Measurements from ENCODE around the gene RSPH6A.
"Not testable (repeated sequence)": the region's sequence is repeated elsewhere in the genome, so short reads cannot be mapped to it uniquely, and the experiment has no call there.

Gene RSPH6A

GRCh38 chr19:45799541-45799940, 15.6 kb downstream of the RSPH6A start:
- not testable (repeated sequence) for DNase-seq

GRCh38 chr19:45798995-45799517, 16.1 kb downstream of the RSPH6A start:
- peak; percentile 63 for DNase-seq

GRCh38 chr19:45794627-45795026, 20.5 kb downstream of the RSPH6A start:
- no peak for DNase-seq

GRCh38 chr19:45793876-45794275, 21.2 kb downstream of the RSPH6A start:
- DNase-seq, result no peak

GRCh38 chr19:45793178-45793564, 21.9 kb downstream of the RSPH6A start:
- no peak for DNase-seq

GRCh38 chr19:45792470-45793177, 22.5 kb downstream of the RSPH6A start, which contains the start of gene DMWD:
DMWD (minus strand) TSS chr19:45792845; CDS start chr19:45792756, 89 bp downstream.
- DNase-seq, result peak; percentile 97

- no peak for DNase-seq
Observed at GRCh38 chr19:45791744-45792469, 23.2 kb downstream of the RSPH6A start.

GRCh38 chr19:45790942-45791341, 24.2 kb downstream of the RSPH6A start:
- DNase-seq, result no peak

GRCh38 chr19:45789035-45789786, 25.9 kb downstream of the RSPH6A start:
- DNase-seq, result no peak

GRCh38 chr19:45786533-45786894, 28.6 kb downstream of the RSPH6A start:
- DNase-seq, result no peak

GRCh38 chr19:45785781-45786532, 29.2 kb downstream of the RSPH6A start:
- no peak for DNase-seq

GRCh38 chr19:45785097-45785496, 30.0 kb downstream of the RSPH6A start:
- DNase-seq, result no peak

GRCh38 chr19:45784096-45784495, 31.0 kb downstream of the RSPH6A start:
- DNase-seq, result no peak

GRCh38 chr19:45782820-45783785, 32.0 kb downstream of the RSPH6A start:
- DNase-seq, result no peak

GRCh38 chr19:45782162-45782691, 32.9 kb downstream of the RSPH6A start, which contains the start of gene DMPK:
DMPK (minus strand) TSS chr19:45782490; CDS start chr19:45782352, 138 bp downstream.
- no peak for DNase-seq

- peak; percentile 16 for DNase-seq
Observed at GRCh38 chr19:45781214-45782161, 33.6 kb downstream of the RSPH6A start.

GRCh38 chr19:45780448-45781213, 34.5 kb downstream of the RSPH6A start:
- no peak for DNase-seq

- no peak for DNase-seq
Observed at GRCh38 chr19:45780146-45780447, 35.0 kb downstream of the RSPH6A start.

Data from NCI-H1694 treated with DMSO at 0.1 percent for 48 hours (cell line).